ENCODE results near the gene OLFML1.

The OLFML1 gene

DNA sequence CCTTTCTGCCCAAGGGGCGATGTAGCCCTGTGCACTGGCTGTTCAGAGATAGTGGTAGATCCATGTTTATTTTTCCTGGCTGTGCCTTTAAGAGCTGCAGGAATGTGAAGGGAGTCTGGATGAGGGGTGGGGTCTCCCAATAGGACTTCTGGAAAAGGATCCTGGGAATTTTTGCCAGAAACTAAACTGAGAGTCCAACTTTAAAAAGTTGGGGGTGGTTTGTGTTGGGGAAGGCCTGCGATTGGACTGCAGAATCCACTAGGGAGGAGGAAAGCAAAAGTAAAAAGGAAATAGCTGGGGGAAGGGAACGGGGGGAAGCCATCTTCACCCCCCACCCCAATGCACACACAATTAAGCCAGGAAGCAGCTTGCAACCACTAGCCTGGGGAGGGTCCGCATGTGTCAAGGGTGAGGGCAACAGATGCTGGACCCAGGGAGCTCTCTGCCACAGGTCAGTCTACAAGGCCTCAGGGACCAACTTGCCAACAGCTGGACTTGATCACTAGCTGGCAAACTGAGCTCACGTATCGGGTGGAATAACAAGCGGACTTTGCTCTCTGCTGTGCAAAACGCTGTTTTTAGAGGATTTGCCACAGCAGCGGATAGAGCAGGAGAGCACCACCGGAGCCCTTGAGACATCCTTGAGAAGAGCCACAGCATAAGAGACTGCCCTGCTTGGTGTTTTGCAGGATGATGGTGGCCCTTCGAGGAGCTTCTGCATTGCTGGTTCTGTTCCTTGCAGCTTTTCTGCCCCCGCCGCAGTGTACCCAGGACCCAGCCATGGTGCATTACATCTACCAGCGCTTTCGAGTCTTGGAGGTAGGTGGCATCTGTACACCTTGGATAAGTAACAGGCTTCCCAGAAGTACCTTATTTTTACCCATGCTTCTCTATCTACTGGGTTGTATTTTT, at the start of gene OLFML1:
Gene OLFML1, plus strand, starts transcription at position 321 of the 912 bp plus-strand sequence. Its CDS starts 370 bp downstream, at position 691.
- no peak for DNase-seq

DNA sequence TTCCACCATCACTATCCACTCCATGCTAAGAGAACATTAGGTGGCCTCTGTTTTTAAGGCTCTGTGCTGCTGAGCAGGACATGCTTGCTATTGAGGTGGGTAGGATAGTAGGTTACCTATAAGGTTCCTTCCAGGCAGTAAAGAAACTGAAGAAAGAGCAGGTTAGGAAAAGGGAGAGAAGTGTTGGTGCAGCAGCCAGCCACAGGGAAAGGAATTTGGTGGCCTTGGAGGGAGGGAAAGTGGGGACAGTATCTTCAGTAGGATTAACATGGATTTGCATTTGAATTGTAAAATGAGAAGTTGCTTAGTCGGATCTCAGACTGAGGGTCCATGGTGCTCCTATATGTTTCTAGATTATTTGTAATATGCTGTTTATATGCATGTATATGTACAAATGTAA, 49.2 kb upstream of the OLFML1 start:
- DNase-seq, result no peak

DNA sequence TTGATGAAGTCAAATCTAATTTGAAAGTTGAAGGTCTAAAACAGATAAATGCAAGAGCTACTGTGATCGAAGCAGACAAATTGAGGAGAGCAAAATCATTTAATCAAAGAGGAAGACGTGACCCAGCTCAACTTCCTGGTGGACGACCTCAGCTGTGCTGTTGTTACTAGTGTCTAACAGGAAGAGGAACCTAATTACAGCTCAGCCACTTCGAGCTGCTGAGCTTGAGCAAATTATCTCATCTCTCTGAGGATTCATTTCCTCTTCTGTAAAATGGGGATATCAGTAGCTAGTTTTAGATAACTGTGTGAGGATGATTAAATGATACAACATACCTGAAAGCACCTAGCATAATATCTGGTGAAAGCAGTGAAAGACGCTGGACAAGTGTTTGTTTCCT, 48.6 kb upstream of the OLFML1 start:
- DNase-seq, result no peak

DNA sequence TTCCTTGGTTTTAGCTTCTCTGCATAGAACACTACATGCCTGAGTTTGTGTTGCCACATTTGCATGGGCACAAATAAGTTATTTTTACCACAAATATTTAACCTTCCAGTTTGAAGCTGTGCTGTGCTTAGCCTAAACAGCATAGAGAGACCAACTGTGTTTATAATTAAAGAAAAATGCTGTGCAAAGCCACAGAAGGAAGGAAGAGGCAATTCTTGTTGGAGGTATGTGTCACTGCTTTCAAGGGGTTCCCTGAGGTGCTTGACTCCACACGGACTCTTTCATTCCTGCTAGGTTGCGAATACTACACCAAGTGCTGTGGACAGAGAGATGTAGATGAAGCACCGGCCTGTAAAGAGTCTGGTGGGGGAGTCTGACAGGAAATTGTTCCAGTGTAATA, 47.6 kb upstream of the OLFML1 start:
- no peak for DNase-seq

DNA sequence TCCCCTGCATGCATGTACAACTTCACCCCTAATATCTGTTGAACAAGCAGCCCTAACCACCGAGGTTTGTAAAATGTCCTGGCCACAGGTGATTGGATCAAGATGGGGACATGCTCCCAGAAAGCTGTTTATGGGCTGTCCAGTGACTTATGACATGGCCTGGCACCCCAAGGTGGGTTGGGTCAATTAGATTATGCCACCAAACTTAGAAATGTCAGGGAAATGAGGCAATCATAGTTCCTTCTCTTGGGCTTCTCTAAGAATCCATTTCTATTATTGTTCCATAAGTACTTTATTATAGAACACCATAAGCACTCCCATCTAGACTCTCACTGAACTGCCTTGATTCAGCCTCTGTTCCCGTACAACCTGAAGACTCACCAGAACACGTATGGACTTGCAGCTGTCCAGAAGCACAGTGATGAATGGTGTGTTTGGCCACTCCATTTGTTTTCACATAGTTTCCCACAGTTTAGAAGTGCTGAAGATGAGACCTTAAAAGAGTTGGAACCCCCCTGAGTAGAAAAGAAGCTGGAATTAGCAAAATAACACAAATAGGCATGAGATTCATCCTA, 45.5 kb upstream of the OLFML1 start:
- DNase-seq, result no peak

DNA sequence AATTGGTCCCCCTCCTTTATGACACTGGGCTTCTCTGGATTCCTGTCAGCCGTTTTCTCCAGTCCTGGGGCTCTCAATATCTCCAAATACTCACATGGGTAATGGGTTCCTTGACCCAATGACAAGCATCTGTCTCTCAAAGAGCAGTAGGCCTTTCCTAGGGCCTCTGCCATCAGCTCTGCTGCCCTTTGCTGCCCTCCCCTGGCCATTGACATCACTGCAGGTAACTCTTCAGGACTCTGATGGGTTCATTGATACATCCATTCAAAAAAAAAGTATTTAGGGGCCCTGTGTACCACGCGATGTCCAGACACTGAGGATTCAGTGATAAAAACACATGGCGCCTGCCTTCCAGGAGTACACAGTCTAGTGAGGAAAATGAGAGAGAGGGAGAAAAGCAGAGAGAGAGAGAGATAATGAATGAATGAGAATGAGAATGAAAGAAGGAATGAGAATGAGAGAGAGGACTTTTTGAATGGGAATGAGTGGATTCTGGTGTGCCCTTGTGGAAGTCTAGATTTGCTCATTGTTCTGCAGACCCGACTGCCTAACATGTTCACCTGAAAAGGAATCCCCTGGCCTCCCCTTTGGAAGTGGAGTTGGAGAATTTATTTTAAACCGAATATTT, 42.6 kb upstream of the OLFML1 start:
- no peak for DNase-seq

DNA sequence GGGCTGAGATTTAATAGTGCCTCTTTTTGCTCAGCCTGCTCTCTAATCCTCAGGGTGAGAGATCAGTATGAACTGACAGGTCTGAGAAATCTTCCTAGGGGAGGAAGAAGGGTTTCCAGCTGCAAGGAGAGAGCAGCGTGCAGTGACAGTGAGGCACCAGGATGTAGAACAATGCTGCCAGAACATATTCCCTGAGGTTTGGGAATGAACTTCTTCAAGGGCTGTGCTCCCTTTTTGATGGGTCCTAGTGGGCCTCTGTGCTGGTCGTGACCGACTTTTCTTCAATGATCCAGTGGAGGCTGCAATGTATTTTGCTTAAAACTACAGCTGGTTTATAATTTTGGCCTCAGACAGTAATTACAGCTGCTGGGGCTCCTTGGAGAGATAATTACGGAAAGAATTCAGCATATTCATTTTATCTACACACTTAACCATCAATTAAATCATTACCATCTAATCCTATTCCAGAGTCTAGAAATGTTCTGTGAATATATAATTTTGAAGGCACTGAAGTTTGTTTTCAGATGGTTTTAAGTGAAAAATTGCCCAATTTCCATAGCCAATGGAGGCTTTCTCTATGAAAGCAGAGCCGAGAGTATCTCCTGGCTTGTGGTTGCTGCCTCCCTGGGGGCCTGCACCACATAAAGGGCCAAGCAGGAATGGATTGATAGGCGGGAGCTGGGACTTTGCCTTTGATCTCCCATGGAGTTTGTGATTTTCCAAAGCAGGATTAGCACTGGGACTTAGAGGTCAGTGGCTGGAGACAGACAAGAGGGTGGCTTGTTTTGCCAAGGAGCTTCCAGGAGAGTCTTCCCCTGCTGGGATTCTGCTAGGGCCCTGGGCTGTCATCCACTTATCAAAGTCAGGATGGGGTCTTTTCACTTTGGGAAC, 41.0 kb upstream of the OLFML1 start:
- no peak for DNase-seq

DNA sequence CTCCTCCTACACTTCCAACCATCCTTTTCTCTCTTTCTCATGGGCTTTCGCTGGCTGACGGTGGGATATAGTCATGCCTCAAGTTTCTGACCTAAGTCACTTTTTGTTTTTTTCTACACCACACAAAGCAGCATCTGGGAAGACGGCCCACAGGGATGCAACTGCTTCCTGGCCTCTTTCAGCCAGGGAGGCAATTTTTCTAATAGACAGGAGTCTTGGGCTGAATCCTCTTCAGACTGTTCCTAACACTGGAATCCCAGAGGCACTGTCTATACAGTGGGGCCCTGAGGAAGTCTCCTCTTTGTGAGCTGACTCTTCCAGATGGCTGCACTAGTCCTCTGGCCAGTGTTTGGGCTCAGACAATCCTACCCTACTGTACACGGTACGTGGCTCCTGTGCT, 39.7 kb upstream of the OLFML1 start:
- no peak for DNase-seq

DNA sequence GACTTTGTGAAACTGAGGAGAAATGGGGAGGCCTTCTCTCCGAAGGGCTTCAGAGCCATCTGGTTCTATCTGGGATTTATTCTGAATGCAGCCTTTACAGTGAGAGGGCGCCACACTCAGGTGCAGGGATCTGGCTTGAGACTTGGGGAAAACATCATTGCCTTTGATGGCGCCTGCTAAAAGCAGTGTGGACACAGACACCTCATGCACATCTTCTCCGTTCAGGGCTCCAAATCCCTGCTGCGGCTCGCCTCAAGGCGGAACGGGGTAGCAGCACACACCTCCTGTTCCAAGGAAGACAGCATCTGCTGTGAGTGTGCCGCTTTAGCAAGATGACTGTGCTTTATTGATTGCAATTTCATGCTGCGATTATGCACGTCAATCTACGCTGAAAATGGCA, 37.1 kb upstream of the OLFML1 start:
- no peak for DNase-seq

DNA sequence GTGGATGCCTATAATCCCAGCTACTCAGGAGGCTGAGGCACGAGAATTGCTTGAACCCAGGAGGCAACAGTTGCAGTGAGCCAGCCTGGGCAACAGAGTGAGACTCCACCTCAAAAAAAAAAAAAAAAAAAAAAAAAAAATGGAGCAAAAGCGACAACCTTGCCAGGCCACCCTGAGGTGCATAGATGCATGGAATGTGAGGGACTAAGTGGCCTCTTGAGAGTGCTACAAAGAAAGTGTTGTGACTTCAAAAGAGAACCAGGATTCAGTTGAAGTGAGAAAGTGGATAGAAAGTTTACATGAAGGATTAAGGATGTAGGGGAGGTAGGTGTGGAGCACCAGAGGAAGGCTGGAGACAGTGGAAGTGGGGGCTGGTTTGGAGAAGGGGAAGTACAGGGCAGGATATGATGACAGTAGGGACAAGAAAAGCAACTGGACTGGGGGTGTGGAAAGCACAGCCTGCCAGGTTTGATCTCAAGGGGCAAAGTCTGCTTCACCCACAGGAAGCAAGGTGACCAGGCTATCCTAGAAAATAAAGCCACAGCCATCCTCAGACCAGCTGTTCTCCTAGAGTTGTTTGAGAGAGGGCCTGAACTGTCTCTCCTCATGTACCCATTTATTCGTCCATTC, 36.0 kb upstream of the OLFML1 start:
- no peak for DNase-seq

DNA sequence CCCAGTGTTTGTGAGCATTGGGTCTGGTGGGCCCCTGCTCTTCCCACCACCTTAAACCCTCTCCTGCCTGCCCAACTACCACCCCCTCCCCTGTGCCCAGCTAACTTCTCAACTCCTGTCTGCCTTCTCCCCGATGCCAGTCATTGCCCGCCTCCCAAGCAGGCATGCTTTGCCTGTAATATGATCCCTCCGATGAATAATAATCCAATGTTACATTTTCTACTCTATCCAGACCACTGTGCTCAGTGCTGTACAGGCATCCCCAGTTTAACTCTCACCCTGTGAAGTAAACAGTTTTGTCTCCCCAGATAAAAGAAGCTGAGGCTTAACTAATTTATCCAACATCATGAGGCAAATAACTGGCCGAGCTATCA, 35.5 kb upstream of the OLFML1 start:
- no peak for DNase-seq

DNA sequence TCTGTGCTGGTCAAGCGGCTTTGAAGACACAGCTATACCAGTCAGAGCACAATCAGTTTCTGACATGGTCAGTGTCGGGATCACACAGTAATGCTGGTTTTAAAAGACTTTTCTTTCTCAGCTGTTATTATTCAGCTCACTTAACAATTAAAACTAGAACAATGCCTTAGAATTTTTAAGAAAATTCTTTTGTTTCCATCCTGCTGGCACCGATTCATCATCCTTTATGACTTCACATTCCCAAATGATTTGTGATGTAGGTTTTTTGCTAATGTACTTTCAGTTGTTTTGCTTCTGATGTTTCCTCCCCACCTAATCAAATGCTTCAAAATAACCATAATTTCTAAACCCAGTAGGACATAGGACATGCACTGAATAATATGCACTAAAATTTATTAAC, 34.5 kb upstream of the OLFML1 start:
- DNase-seq, result no peak

DNA sequence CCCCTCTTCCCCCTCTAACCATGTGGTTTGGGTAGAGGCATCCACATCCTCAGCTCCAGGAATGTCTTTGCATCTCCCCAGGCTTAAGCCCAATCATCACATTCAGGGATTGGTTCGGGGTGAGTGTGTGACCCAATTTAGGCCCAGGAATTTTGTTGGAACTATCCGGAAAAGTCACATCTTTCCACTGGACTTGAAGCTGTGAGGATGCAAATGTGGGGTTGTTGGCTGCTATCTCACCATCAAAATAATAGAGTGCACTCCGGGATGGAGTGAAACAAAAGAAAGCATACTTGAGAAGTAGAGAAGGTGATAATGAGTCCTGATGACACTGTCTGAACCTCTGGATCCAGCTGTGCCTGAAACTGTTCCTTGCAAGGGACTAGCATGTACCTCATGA, 33.8 kb upstream of the OLFML1 start:
- DNase-seq, result no peak

DNA sequence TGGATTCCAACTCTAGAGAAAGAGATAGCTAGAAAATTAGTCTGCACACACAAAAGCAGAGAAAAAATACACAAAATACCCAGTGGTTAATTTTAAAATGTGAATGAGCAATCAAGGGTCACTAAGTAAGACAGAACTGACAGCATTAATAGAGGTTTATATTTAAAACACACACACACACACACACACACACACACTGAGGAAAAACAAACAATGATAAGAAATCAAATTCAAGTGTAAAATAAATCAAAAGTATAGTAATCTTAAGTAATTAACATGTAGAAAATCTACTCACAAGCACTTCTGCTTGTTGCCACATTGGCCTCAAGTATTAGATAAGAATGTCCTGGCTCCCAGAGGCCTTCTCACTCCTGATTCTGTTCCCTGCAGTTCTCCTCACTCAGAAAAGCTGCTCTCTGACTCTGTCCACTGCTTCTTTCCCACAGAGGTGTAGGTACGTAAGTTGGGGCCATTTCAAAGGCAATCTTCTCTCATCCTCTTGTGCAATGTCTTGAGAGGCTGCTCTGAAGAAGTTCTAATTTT, 33.3 kb upstream of the OLFML1 start:
- DNase-seq, result no peak

DNA sequence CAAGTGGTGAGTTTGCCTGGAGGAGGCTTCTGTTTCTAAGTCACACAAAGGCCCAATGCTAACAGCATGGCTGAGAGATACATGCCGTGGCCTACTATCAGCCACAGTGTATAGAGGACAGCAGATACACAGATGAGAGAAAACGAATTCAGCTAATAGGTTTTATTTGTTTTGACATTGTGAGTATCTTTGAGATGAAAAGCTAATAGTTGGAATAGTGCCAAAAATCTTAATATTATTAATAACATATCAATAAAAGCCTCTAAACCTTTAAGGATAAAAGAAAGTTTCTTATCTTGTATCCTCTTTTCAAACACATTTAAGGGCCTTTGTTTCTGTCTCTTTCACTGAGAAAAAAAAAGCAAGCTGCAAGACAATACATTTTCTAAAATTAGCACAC, 30.5 kb upstream of the OLFML1 start:
- no peak for DNase-seq

DNA sequence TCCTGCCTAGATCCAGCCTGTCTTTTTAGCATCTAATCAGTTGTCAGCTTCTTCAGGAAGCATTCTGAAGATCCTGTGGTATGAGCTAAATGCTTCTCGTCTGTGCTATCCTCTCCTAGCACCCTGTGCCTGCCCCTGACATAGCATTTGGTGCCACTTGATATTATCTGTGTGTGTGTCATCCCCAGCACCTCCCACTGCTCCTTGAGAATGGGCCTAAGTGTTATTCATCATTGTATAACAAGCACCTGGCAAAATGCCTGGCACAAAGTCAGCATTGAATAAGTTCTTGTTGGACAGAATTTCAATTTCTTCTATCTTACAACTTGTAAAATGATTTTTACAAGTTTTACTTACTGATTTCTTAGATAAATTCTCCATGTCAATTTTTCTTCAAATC, 28.1 kb upstream of the OLFML1 start:
- DNase-seq, result no peak

DNA sequence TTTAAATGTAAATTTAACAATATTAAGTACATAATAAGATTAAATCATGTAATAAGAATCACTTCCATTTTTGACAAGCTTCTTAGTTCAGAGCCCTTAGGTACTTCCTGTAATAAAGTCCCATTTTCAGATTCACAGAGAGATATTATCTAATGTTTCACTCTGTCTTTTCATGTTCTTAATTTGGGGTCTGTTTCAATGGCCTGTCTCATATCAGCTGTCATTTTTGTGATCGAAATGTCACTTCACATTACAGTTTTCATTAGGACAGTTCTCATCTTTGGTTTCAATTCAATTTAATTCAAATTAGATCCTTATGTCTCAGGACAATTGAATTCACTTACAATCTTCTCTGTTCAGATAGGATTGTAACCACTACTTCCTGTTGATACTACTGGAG, 22.6 kb upstream of the OLFML1 start:
- no peak for DNase-seq

DNA sequence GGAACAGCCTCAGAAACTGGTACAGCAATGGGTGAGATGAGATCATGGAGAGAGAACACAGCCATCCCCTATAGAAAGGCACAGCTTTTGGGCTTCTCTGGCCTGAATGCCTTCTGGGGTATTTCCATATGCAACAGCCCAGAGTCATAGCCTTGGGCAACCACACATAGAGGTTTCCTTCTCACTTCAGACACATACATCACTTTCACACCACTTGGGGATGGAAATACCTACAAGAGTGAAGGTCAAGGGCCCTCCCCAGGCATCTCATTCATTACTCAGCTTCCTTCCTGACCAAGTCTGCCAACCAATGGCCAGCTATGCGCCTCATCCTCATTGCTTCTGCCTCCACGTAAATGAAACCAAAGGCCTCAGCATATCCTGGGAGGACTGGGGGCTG, 17.7 kb upstream of the OLFML1 start:
- DNase-seq, result no peak

DNA sequence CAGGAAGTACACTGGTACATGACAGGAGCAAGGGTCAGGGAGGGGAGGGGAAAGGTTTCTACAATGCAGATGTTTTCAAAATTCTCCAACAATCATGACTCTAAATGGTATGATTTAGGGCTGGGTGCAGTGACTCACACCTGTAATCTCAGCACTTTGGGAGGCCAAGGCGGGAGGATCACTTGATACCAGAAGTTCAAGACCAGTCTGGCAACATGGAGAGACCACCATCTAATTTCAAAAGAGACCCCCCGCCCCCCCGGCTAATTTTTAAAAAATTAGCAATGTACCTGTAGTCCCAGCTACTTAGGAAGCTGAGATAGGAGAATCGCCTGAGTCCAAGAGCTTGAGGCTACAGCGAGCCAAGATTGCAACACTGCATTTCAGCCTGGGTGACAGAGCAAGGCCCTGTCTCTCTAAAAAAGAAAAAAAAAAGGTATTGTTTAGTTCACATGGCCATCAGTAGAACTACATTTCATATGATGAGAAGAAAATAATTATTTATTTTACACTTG, 15.9 kb upstream of the OLFML1 start:
- no peak for DNase-seq

DNA sequence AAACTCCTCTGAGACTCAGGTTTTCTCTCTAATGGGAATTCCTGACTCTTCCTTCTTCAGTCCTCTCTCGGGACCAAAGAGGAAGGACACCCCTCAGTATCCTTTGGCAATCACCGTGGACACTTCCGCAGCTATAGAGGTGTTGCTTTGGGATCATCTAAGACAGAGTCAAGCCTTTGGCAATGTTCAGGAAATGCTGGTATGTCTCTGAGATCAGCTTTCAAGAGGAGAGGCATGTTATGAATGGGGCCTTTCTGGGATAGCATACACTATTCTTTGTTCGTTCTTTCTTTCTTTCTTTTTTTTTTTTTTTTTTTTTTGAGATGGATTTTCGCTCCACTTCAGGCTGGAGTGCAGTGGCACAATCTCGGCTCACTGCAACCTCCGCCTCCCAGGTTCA, 14.2 kb upstream of the OLFML1 start:
- DNase-seq, result no peak

DNA sequence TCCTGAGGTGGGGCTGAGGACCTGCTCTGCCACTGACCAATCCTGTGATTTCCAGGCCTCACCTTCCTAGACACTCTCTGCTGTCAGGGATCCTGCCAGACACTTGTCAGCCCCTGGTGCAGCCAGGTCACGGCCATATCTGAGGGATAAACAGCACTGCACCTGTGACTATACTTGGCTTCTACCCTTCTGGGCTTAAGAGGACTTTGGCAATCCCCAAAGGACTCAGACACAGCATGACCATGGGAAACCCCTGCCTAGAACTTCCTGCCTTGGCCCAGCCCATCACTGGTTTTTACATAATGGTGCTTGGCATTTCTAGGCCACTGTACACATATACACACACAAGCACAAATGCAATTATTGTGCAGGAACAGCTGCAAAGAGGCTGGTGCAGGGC, 11.6 kb upstream of the OLFML1 start:
- DNase-seq, result no peak

DNA sequence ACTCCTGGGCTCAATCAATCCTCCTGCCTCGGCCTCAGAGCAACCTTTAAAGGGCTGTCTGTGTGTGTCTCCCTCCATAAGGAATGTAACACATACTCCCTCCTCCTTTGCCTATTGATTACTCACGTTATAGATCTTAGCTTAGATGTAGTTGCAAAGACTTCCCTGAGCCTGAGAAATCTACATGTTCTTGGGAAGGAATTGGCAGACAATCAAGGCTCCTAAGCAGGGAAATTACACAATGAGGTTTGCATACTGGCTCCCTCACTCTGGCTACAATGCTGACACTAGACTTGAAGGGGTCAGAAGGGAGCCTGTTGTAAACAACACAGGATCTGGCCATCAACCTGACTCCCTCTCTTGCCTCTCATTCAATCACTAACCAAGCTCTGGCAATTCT, 5.2 kb upstream of the OLFML1 start:
- no peak for DNase-seq

Data from COR-L47 (cell line).